Uterus (tissue), 4 donors: ENCODE measurements around the gene MAD1L1. TPM values are rescaled to one million over a fixed set of nuclear protein-coding genes. Genes with fewer than 3 reads are reported as not detected.

Experiments
- DNase-seq, 2 donors: peaks; one replicate each; pipeline ENCODE4 v3.0.0-alpha.2; 2019 to 2020
- H3K27ac ChIP-seq, 2 donors: fragments of 200-600 bp; sonication (generic); 1 replicate in 1 of 2; 2 replicates in 1 of 2; pipeline ENCODE4 v1.5.1; 2016 to 2018
- H3K27me3 ChIP-seq, 2 donors: fragments of 200-600 bp; sonication (generic); one replicate each; pipeline ENCODE4 v1.5.1; 2018 to 2019; ENCODE audit warnings: control low read depth in 1 of 2
- H3K36me3 ChIP-seq, 2 donors: fragments of 200-600 bp; sonication (generic); one replicate each; pipeline ENCODE4 v1.5.1; 2019; ENCODE audit warnings: control low read depth in 1 of 2
- H3K4me1 ChIP-seq, 2 donors: fragments of 200-600 bp; sonication (generic); one replicate each; pipeline ENCODE4 v1.5.1; 2018 to 2019; ENCODE audit warnings: control low read depth in 1 of 2
- H3K4me3 ChIP-seq, 2 donors: fragments of 200-600 bp; sonication (generic); 1 replicate in 1 of 2; 2 replicates in 1 of 2; pipeline ENCODE4 v1.5.1; 2018 to 2019; ENCODE audit warnings: mild to moderate bottlenecking in 1 of 2
- H3K9me3 ChIP-seq, 2 donors: fragments of 200-600 bp; sonication (generic); one replicate each; pipeline ENCODE4 v1.5.1; 2019; ENCODE audit warnings: control low read depth in 1 of 2
- CTCF ChIP-seq, 4 experiments: fragments of 200-600 bp in 2 of 4; fragments of 450-650 bp in 2 of 4; sonication (generic) in 2 of 4; IDR thresholded peaks; one replicate each; pipeline ENCODE4 v1.5.1; 2016 to 2019; ENCODE audit warnings: antibody characterized with exemption in 4 of 4, mild to moderate bottlenecking in 2 of 4, moderate library complexity in 1 of 4
- POLR2A ChIP-seq, 2 donors: fragments of 450-650 bp; IDR thresholded peaks; one replicate each; pipeline ENCODE4 v1.6.1; 2016; ENCODE audit warnings: antibody characterized with exemption in 2 of 2, mild to moderate bottlenecking in 1 of 2, moderate library complexity in 1 of 2
- intact Hi-C: fragments of 100-400 bp; cut with DNase I; formaldehyde crosslinking; loops from one replicate; pipeline ENCODE4 v1.15.1; 2023; ENCODE audit warnings: low total_unique reads
- total RNA-seq, 4 donors: library from RNA; depleted of rRNA in 3 of 4; stranded (reverse); fragments of >200 nt in 3 of 4; gene quantifications; one replicate each; pipeline versions ENCODE4 v1.1.0 to v1.2.4, GENCODE V29; 2014 to 2023
- donor health status: DM: yes; HTN: yes; CAD: no.

The MAD1L1 gene
- total RNA-seq, 4 donors from 2014 or later = 13.3 to 37.4 (median 33.1) TPM

GRCh38 chr7:1900847-1901246 is 331.9 kb downstream of the MAD1L1 start:
- Histone ChIP-seq H3K4me3 (no peak overlapping the region), H3K36me3 (no peaks in the 10 kb centered on the region), H3K9me3 (no peaks in the 10 kb centered on the region), H3K4me1 (no peaks in the 10 kb centered on the region), H3K27me3 (no peaks in the 10 kb centered on the region), H3K27ac (no peak overlapping the region)
- TF ChIP-seq POLR2A (IDR thresholded peaks at IDR 0.05) (no peak), CTCF (IDR thresholded peaks at IDR 0.05) (no peak)
- intact Hi-C loops = no loop called here
- DNase-seq = no peak

- no peak for TF ChIP-seq POLR2A (IDR thresholded peaks at IDR 0.05)
- TF ChIP-seq CTCF (IDR thresholded peaks at IDR 0.05) = no peak
- no peak overlapping the region for H3K4me3 ChIP-seq
- H3K4me1 ChIP-seq = no peaks in the 10 kb centered on the region
- no peak overlapping the region for H3K27ac ChIP-seq
- intact Hi-C loops = no loop called here
- no peak for DNase-seq
- no peaks in the 10 kb centered on the region for H3K36me3 ChIP-seq
- H3K27me3 ChIP-seq = no peaks in the 10 kb centered on the region
- H3K9me3 ChIP-seq = no peaks in the 10 kb centered on the region
Observed at GRCh38 chr7:1899951-1900762, 332.6 kb downstream of the MAD1L1 start.

GRCh38 chr7:1899196-1899595 is 333.5 kb downstream of the MAD1L1 start:
- intact Hi-C loops = no loop called here
- H3K9me3 ChIP-seq = no peaks in the 10 kb centered on the region
- H3K36me3 ChIP-seq = no peaks in the 10 kb centered on the region
- DNase-seq = peak in 1 of 2 donors; percentile 72
- TF ChIP-seq CTCF (IDR thresholded peaks at IDR 0.05) (no peak), POLR2A (IDR thresholded peaks at IDR 0.05) (no peak)
- no peaks in the 10 kb centered on the region for H3K4me1 ChIP-seq
- no peaks in the 10 kb centered on the region for H3K27me3 ChIP-seq
- H3K4me3 ChIP-seq = no peak overlapping the region
- no peak overlapping the region for H3K27ac ChIP-seq

- no peaks in the 10 kb centered on the region for H3K36me3 ChIP-seq
- H3K27ac ChIP-seq = no peak overlapping the region
- no peaks in the 10 kb centered on the region for H3K4me1 ChIP-seq
- intact Hi-C loops = no loop called here
- H3K27me3 ChIP-seq = no peaks in the 10 kb centered on the region
- TF ChIP-seq CTCF (IDR thresholded peaks at IDR 0.05) (no peak), POLR2A (IDR thresholded peaks at IDR 0.05) (no peak)
- no peak for DNase-seq
- no peak overlapping the region for H3K4me3 ChIP-seq
- H3K9me3 ChIP-seq = no peaks in the 10 kb centered on the region
Observed at GRCh38 chr7:1898628-1899185, 334.0 kb downstream of the MAD1L1 start.

- intact Hi-C loops = no loop called here
- Histone ChIP-seq H3K4me1 (no peaks in the 10 kb centered on the region), H3K36me3 (no peaks in the 10 kb centered on the region), H3K4me3 (no peak overlapping the region), H3K9me3 (no peaks in the 10 kb centered on the region), H3K27me3 (no peaks in the 10 kb centered on the region), H3K27ac (no peak overlapping the region)
- no peak for DNase-seq
- TF ChIP-seq CTCF (IDR thresholded peaks at IDR 0.05) = no peak
- TF ChIP-seq POLR2A (IDR thresholded peaks at IDR 0.05) = no peak
Observed at GRCh38 chr7:1897861-1898627, 334.7 kb downstream of the MAD1L1 start.
